H9 (cell line): Measurements from ENCODE around the gene ASB8. TPM values are rescaled to one million over a fixed set of nuclear protein-coding genes. Genes with fewer than 3 reads are reported as not detected.

Experiments used
- DNase-seq: peaks from one replicate; pipeline ENCODE4 v3.0.0-alpha.2; 2017
- H2AFZ ChIP-seq: one replicate; pipeline ENCODE4 v1.6.1; 2013; ENCODE audit warnings: mild to moderate bottlenecking, low read length, control low read depth, moderate library complexity
- H2AK5ac ChIP-seq: 2 replicates; pipeline ENCODE4 v1.6.1; 2013; ENCODE audit warnings: low read length, control low read depth, mixed read lengths; ENCODE audit not compliant: insufficient read length
- H2BK120ac ChIP-seq: one replicate; pipeline ENCODE4 v1.6.1; 2013; ENCODE audit warnings: low read depth, mild to moderate bottlenecking, low read length, control low read depth, inconsistent platforms; ENCODE audit not compliant: poor library complexity, severe bottlenecking
- H2BK12ac ChIP-seq: 2 replicates; pipeline ENCODE4 v1.6.1; 2013; ENCODE audit warnings: low read length, control low read depth, mixed read lengths, low read depth; ENCODE audit not compliant: insufficient read length
- H2BK15ac ChIP-seq: 2 replicates; pipeline ENCODE4 v1.6.1; 2013; ENCODE audit warnings: low read depth, low read length, control low read depth
- H2BK20ac ChIP-seq: one replicate; pipeline ENCODE4 v1.6.1; 2013; ENCODE audit warnings: low read depth, mild to moderate bottlenecking, low read length, control low read depth, inconsistent platforms; ENCODE audit not compliant: poor library complexity, severe bottlenecking
- H2BK5ac ChIP-seq: 2 replicates; pipeline ENCODE4 v1.6.1; 2013; ENCODE audit warnings: low read length, control low read depth, mixed read lengths; ENCODE audit not compliant: insufficient read length
- H3K14ac ChIP-seq: 2 replicates; pipeline ENCODE4 v1.6.1; 2013; ENCODE audit warnings: low read length, control low read depth; ENCODE audit not compliant: insufficient read depth
- H3K18ac ChIP-seq: 2 replicates; pipeline ENCODE4 v1.6.1; 2013; ENCODE audit warnings: low read depth, mild to moderate bottlenecking, mixed read lengths, low read length, control low read depth; ENCODE audit not compliant: insufficient read length
- H3K23ac ChIP-seq: 2 replicates; pipeline ENCODE4 v1.6.1; 2013; ENCODE audit warnings: low read length, control low read depth, mixed read lengths, low read depth; ENCODE audit not compliant: insufficient read length
- H3K23me2 ChIP-seq: 2 replicates; pipeline ENCODE4 v1.6.1; 2013; ENCODE audit warnings: low read depth, mild to moderate bottlenecking, mixed read lengths, low read length, control low read depth; ENCODE audit not compliant: insufficient read length, poor library complexity, severe bottlenecking
- H3K27ac ChIP-seq: 2 replicates; pipeline ENCODE4 v1.5.1; 2013; ENCODE audit warnings: low read length, control low read depth, mixed read lengths, low read depth; ENCODE audit not compliant: insufficient read length
- H3K27me3 ChIP-seq: 2 replicates; pipeline ENCODE4 v1.6.1; 2013; ENCODE audit warnings: low read length, control low read depth, inconsistent platforms; ENCODE audit not compliant: insufficient read depth
- H3K4ac ChIP-seq: 2 replicates; pipeline ENCODE4 v1.6.1; 2013; ENCODE audit warnings: low read depth, mild to moderate bottlenecking, control low read depth, inconsistent platforms, low read length, moderate library complexity
- H3K4me1 ChIP-seq: 2 replicates; pipeline ENCODE4 v1.6.1; 2013; ENCODE audit warnings: low read length, control low read depth, inconsistent platforms; ENCODE audit not compliant: insufficient read depth
- H3K4me2 ChIP-seq: 2 replicates; pipeline ENCODE4 v1.6.1; 2013; ENCODE audit warnings: low read length, control low read depth, mixed read lengths; ENCODE audit not compliant: insufficient read length, insufficient read depth
- H3K56ac ChIP-seq: 2 replicates; pipeline ENCODE4 v1.6.1; 2013; ENCODE audit warnings: low read depth, mild to moderate bottlenecking, mixed read lengths, low read length, control low read depth; ENCODE audit not compliant: insufficient read length
- H3K79me1 ChIP-seq: 2 replicates; pipeline ENCODE4 v1.6.1; 2013; ENCODE audit warnings: low read depth, mild to moderate bottlenecking, moderate library complexity, low read length, control low read depth, inconsistent platforms; ENCODE audit not compliant: insufficient read depth, poor library complexity, severe bottlenecking
- H3K79me2 ChIP-seq: 2 replicates; pipeline ENCODE4 v1.6.1; 2013; ENCODE audit warnings: low read length, control low read depth, inconsistent platforms; ENCODE audit not compliant: insufficient read depth
- H3K9ac ChIP-seq: 2 replicates; pipeline ENCODE4 v1.6.1; 2013; ENCODE audit warnings: low read length, control low read depth, mixed read lengths; ENCODE audit not compliant: insufficient read length; ENCODE audit errors: extremely low read depth
- H3K9me3 ChIP-seq: one replicate; pipeline ENCODE4 v1.6.1; 2013; ENCODE audit warnings: low read depth, low read length, inconsistent platforms; ENCODE audit not compliant: control insufficient read depth
- H3T11ph ChIP-seq: one replicate; pipeline ENCODE4 v1.6.1; 2013; ENCODE audit warnings: mild to moderate bottlenecking, low read length, control low read depth, inconsistent platforms
- H4K20me1 ChIP-seq: one replicate; pipeline ENCODE4 v1.6.1; 2013; ENCODE audit not compliant: control insufficient read depth, insufficient read length, insufficient read depth
- H4K5ac ChIP-seq: 2 replicates; pipeline ENCODE4 v1.6.1; 2013; ENCODE audit warnings: low read depth, mild to moderate bottlenecking, mixed read lengths, low read length, control low read depth; ENCODE audit not compliant: insufficient read length
- H4K8ac ChIP-seq: replicated peaks from 2 replicates; pipeline ENCODE4 v1.6.1; 2013; ENCODE audit warnings: low read length, control low read depth, mixed read lengths, low read depth; ENCODE audit not compliant: insufficient read length
- H4K91ac ChIP-seq: 2 replicates; pipeline ENCODE4 v1.6.1; 2013; ENCODE audit warnings: low read depth, mild to moderate bottlenecking, moderate library complexity, mixed read lengths, low read length, control low read depth; ENCODE audit not compliant: insufficient read length
- H3K27ac Mint-ChIP-seq, 3 experiments: 2 replicates in 2 of 3; 3 replicates in 1 of 3; pipeline ENCODE4 v1.8.0; 2020 to 2021; ENCODE audit warnings: mixed read lengths in 3 of 3, mild to moderate bottlenecking in 1 of 3, moderate library complexity in 1 of 3
- H3K27me3 Mint-ChIP-seq: 2 replicates; pipeline ENCODE4 v1.8.0; 2021; ENCODE audit warnings: low read depth, mild to moderate bottlenecking, moderate library complexity, mixed read lengths
- H3K36me3 Mint-ChIP-seq, 3 experiments: 2 replicates in 2 of 3; 3 replicates in 1 of 3; pipeline ENCODE4 v1.8.0; 2020 to 2021; ENCODE audit warnings: low read depth in 3 of 3, mixed read lengths in 3 of 3; ENCODE audit not compliant: insufficient read depth in 1 of 3
- H3K4me1 Mint-ChIP-seq, 2 experiments: 2 replicates each; pipeline ENCODE4 v1.8.0; 2020; ENCODE audit warnings: mixed read lengths in 2 of 2
- H3K4me3 Mint-ChIP-seq, 2 experiments: 2 replicates in 1 of 2; 3 replicates in 1 of 2; pipeline ENCODE4 v1.8.0; 2020 to 2021; ENCODE audit warnings: mild to moderate bottlenecking in 2 of 2, mixed read lengths in 2 of 2, moderate library complexity in 1 of 2
- H3K9me3 Mint-ChIP-seq, 2 experiments: 2 replicates in 1 of 2; 3 replicates in 1 of 2; pipeline ENCODE4 v1.8.0; 2020; ENCODE audit warnings: mild to moderate bottlenecking in 2 of 2, mixed read lengths in 2 of 2, moderate library complexity in 1 of 2
- CTCF ChIP-seq: fragments of 200-600 bp; sonication (generic); conservative IDR thresholded peaks from 3 replicates; pipeline ENCODE4 v1.8.0; 2021; ENCODE audit warnings: antibody characterized with exemption, mild to moderate bottlenecking
- WGBS: extraction: QIAGEN DNeasy Blood & Tissue Kit; methylation state at CpG from one replicate; pipeline ENCODE4 v1.1.7; 2013; ENCODE audit warnings: missing lambda C conversion rate, low lambda C conversion rate, mixed read lengths; ENCODE audit not compliant: insufficient read length; ENCODE audit errors: extremely low coverage; 5-methylcytosine and 5-hydroxymethylcytosine counted together
- total RNA-seq: library from RNA; stranded (reverse); gene quantifications from 2 replicates; pipeline ENCODE4 v1.2.1, GENCODE V29; 2021

The ASB8 gene
- total RNA-seq, 1 experiment from 2014 or later = 10.9 TPM

DNA sequence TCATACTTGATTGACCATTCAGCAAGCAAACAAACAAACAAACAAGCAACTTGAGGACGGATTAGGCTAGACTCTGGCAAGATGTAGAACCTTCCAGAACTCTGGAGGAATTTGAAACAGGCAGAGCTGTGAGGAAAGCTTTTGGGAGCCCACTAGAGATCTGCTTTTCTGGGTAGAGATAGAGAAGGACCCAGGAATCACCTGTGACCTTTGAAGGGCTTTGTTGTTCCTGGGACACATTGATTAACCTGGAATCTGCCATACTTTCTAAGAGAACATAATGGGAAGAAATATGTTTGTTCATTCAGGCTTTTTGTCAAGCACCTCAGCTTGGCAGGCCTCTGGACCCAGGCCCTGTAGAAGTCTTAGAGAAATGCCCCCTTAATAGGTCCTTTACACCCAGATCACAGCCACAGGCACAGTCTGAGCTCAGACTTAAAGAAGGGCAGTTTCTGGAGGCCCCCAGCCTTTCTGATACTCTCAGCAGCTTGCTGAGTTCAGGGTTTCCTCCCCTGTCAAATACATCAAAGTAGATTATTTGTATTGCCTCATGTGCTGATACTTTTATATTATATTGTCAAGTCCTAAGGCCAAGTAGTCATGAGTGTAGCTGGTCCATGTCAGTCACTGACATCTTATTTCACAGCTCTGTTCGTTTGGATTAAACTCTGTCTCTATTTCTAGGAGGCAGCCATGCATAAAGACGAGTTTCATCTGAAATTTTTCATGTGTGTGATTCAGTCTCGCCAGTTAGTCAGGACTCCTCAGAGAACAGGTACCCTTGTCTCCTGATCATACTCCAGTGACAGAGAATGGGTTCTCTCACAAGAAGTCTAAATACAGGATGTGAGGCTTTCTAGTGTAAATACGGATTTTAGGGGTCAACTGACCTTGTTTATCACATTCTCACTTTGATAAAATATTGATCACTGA, 50.4 kb downstream of the ASB8 start:
- H3K9me3 ChIP-seq = no peaks in the 10 kb centered on the region
- H3K4ac ChIP-seq = no peak overlapping the region
- no peak overlapping the region for H4K91ac ChIP-seq
- H3K4me2 ChIP-seq = peak overlapping the region; percentile 96
- Mint-ChIP-seq H3K27ac (peak overlapping the region; percentile 99 to 100 (median 99); a peak in 6 of 7 replicates), H3K9me3 (no peaks in the 10 kb centered on the region), H3K4me1 (peaks cover 16 to 18% of the 10 kb centered on the region in 2 experiments), H3K36me3 (no peaks in the 10 kb centered on the region), H3K27me3 (peaks cover 13% of the 10 kb centered on the region), H3K4me3 (peak overlapping the region; percentile 84 to 94)
- peak overlapping the region; percentile 98 for H3K9ac ChIP-seq
- H2BK12ac ChIP-seq = no peak overlapping the region
- H2BK20ac ChIP-seq = no peak overlapping the region
- peak overlapping the region; percentile 100 for H3K18ac ChIP-seq
- H4K5ac ChIP-seq = peak overlapping the region; percentile 99
- no peaks in the 10 kb centered on the region for H4K20me1 ChIP-seq
- no peak overlapping the region for H2AK5ac ChIP-seq
- H2BK15ac ChIP-seq = no peak overlapping the region
- H2AFZ ChIP-seq = no peak overlapping the region
- H3K79me2 ChIP-seq = peaks cover 3% of the 10 kb centered on the region; the same call in 1 of the 2 replicates
- no CpG with 5 or more reads among the region's 5 CpGs for WGBS
- H3K79me1 ChIP-seq = no peaks in the 10 kb centered on the region
- no peak for DNase-seq
- no peak overlapping the region for H3K23ac ChIP-seq
- peak overlapping the region; percentile 67 for H4K8ac ChIP-seq
- no peaks in the 10 kb centered on the region for H3K27me3 ChIP-seq
- peak overlapping the region; percentile 89 for H3K56ac ChIP-seq
- H3T11ph ChIP-seq = peak overlapping the region; percentile 95
- peak overlapping the region; percentile 100; the same call in 1 of the 2 replicates for H3K14ac ChIP-seq
- H3K4me1 ChIP-seq = peaks cover 7% of the 10 kb centered on the region
- H2BK120ac ChIP-seq = no peak overlapping the region
- peaks cover 6% of the 10 kb centered on the region for H3K23me2 ChIP-seq
- H3K27ac ChIP-seq = peak overlapping the region; percentile 99
- TF ChIP-seq CTCF = no peak
- H2BK5ac ChIP-seq = no peak overlapping the region
